T-helper 2 cell (primary cell): ENCODE measurements around the gene LAMA3.

Experiments used
- DNase-seq, 5 experiments: peaks; one replicate each; pipeline versions ENCODE4 v3.0.0 to v3.0.0-alpha.2; 2012 to 2022

LAMA3 gene

GRCh38 chr18:23943104-23943503, 253.9 kb downstream of the LAMA3 start:
- peak in 2 of 5 experiments; percentile 16 to 86 for DNase-seq

- DNase-seq = no peak
Observed at GRCh38 chr18:23943903-23944624, 254.8 kb downstream of the LAMA3 start.

- no peak for DNase-seq
Observed at GRCh38 chr18:23945416-23946079, 256.3 kb downstream of the LAMA3 start.

- no peak for DNase-seq
Observed at GRCh38 chr18:23949863-23950262, 260.6 kb downstream of the LAMA3 start.

- no peak for DNase-seq
Observed at GRCh38 chr18:23950644-23951043, 261.4 kb downstream of the LAMA3 start.

- DNase-seq = no peak
Observed at GRCh38 chr18:23951206-23951605, 262.0 kb downstream of the LAMA3 start.

GRCh38 chr18:23953984-23954383, 264.7 kb downstream of the LAMA3 start:
- no peak for DNase-seq

- DNase-seq = no peak
Observed at GRCh38 chr18:23956483-23956882, 267.2 kb downstream of the LAMA3 start.

GRCh38 chr18:23958036-23958435, 268.8 kb downstream of the LAMA3 start:
- no peak for DNase-seq

- no peak for DNase-seq
Observed at GRCh38 chr18:23963443-23964165, 274.4 kb downstream of the LAMA3 start.

- DNase-seq = peak in 4 of 5 experiments; percentile 23 to 75 (median 50)
Observed at GRCh38 chr18:23964282-23965238, 275.3 kb downstream of the LAMA3 start.

- DNase-seq = no peak
Observed at GRCh38 chr18:23966909-23967308, 277.7 kb downstream of the LAMA3 start.

- peak in 2 of 5 experiments; percentile 54 to 78 for DNase-seq
Observed at GRCh38 chr18:23967321-23968089, 278.3 kb downstream of the LAMA3 start.

GRCh38 chr18:23968638-23969604, 279.7 kb downstream of the LAMA3 start:
- no peak for DNase-seq

- no peak for DNase-seq
Observed at GRCh38 chr18:23969664-23970063, 280.4 kb downstream of the LAMA3 start.

GRCh38 chr18:23970161-23971096, 281.2 kb downstream of the LAMA3 start:
- DNase-seq = peak in 4 of 5 experiments; percentile 42 to 78 (median 59)

GRCh38 chr18:23971097-23971440, 281.8 kb downstream of the LAMA3 start:
- DNase-seq = no peak

GRCh38 chr18:23971666-23972230, 282.5 kb downstream of the LAMA3 start:
- no peak for DNase-seq

GRCh38 chr18:23972453-23972852, 283.2 kb downstream of the LAMA3 start:
- DNase-seq = peak in 2 of 5 experiments; percentile 62 to 82
